ENCODE measurements around the gene CCDC57. TPM values are rescaled to one million over a fixed set of nuclear protein-coding genes. Genes with fewer than 3 reads are reported as not detected.

Gene CCDC57
- total and polyA plus RNA-seq, 11 donors: 4.3 to 17.6 (median 9.5) TPM

DNA sequence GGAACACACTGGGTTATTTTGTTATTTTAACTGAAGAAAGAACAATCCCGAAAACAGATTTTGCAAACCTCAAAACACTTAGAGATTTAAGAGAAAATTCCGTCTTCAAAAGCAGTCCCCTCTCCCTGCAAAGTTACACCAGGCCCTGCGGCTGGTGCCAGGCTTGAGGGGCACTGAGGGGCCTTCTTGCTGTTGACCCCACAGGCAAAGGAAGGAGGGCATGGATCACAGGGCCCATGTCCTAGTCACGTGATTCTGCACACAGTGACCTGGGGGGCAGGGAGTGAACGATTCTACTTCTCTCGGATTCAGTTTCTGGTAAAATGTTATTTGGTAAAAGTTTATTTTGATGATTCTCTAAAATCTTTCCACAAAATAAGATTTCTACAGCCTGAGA lies 59.3 kb downstream of the CCDC57 start:
- no peak for TF ChIP-seq CTCF (IDR thresholded peaks at IDR 0.05)
- no peak for TF ChIP-seq POLR2A (IDR thresholded peaks at IDR 0.05)
- no peak for DNase-seq
- intact Hi-C loops (cut with DNase I): loop anchor here in 7 of 10 donors (1.0 to 10.0 kb wide), 6 partner anchors 121 to 196 kb away; partner anchors contain the start of genes RAC3 (in 2 of the 7) and NOTUM (in 1 of the 7)
- WGBS, 4 donors: 82 to 93% (median 85%) methylated on average over 6 of the region's 6 CpGs
- ATAC-seq: no peak
- Histone ChIP-seq H3K36me3 (peaks cover 0 to 16% (median 0%) of the 10 kb centered on the region in 9 donors), H3K4me1 (peaks cover 0 to 5% (median 0%) of the 10 kb centered on the region in 12 donors), H3K9me3 (no peaks in the 10 kb centered on the region), H3K27ac (no peak overlapping the region), H3K4me3 (no peak overlapping the region), H3K27me3 (no peaks in the 10 kb centered on the region)

GRCh38 chr17:82152556-82153294 lies 59.9 kb downstream of the CCDC57 start:
- intact Hi-C loops (cut with DNase I): loop anchor here in 7 of 10 donors (1.0 to 10.0 kb wide), 6 partner anchors 120 to 195 kb away; partner anchors contain the start of genes RAC3 (in 2 of the 7) and NOTUM (in 1 of the 7)
- no peak overlapping the region for H3K4me3 ChIP-seq
- no peaks in the 10 kb centered on the region for H3K27me3 ChIP-seq
- H3K27ac ChIP-seq: no peak overlapping the region
- DNase-seq (no peak), ATAC-seq (no peak)
- WGBS, 4 donors: 87 to 92% (median 89%) methylated on average over 13 to 22 of the region's 22 CpGs
- TF ChIP-seq POLR2A (IDR thresholded peaks at IDR 0.05) (no peak), CTCF (IDR thresholded peaks at IDR 0.05) (no peak)
- H3K9me3 ChIP-seq: no peaks in the 10 kb centered on the region
- H3K36me3 ChIP-seq: peaks cover 0 to 16% (median 0%) of the 10 kb centered on the region in 9 donors
- peaks cover 0 to 5% (median 0%) of the 10 kb centered on the region in 12 donors for H3K4me1 ChIP-seq

GRCh38 chr17:82152114-82152513 lies 60.5 kb downstream of the CCDC57 start:
- H3K4me1 ChIP-seq: peaks cover 0 to 5% (median 0%) of the 10 kb centered on the region in 12 donors
- H3K4me3 ChIP-seq: no peak overlapping the region
- H3K36me3 ChIP-seq: peaks cover 0 to 10% (median 0%) of the 10 kb centered on the region in 9 donors
- TF ChIP-seq CTCF (IDR thresholded peaks at IDR 0.05): no peak
- TF ChIP-seq POLR2A (IDR thresholded peaks at IDR 0.05): no peak
- no peak for DNase-seq
- no peaks in the 10 kb centered on the region for H3K9me3 ChIP-seq
- H3K27ac ChIP-seq: no peak overlapping the region
- WGBS, 4 donors: 95 to 98% (median 98%) methylated on average over 3 to 5 of the region's 5 CpGs
- no peaks in the 10 kb centered on the region for H3K27me3 ChIP-seq
- intact Hi-C loops (cut with DNase I): loop anchor here in 6 of 10 donors (2.0 to 10.0 kb wide), 5 partner anchors 120 to 195 kb away; partner anchors contain the start of genes RAC3 (in 2 of the 6) and NOTUM (in 1 of the 6)
- no peak for ATAC-seq

Data from heart left ventricle (tissue), 16 donors.